Glomerular visceral epithelial cell (primary cell): ENCODE data around the gene PGBD2.
"Not testable (repeated sequence)": the region's sequence is repeated elsewhere in the genome, so short reads cannot be mapped to it uniquely, and the experiment has no call there.

Source experiments
- DNase-seq: peaks from one replicate; pipeline ENCODE4 v3.0.0-alpha.2; 2016; ENCODE audit errors: extremely low spot score

PGBD2 gene

GRCh38 chr1:248925859-248926258, 19.8 kb downstream of the PGBD2 start:
- not testable (repeated sequence) for DNase-seq

- DNase-seq: peak; percentile 27
These were observed 20.6 kb downstream of the PGBD2 start for GRCh38 chr1:248926401-248927182.

- not testable (repeated sequence) for DNase-seq
These were observed 21.2 kb downstream of the PGBD2 start for GRCh38 chr1:248927283-248927682.

GRCh38 chr1:248928122-248928521, 22.1 kb downstream of the PGBD2 start:
- DNase-seq: not testable (repeated sequence)

- DNase-seq: not testable (repeated sequence)
These were observed 24.0 kb downstream of the PGBD2 start for GRCh38 chr1:248930037-248930436.

GRCh38 chr1:248938173-248938809, 32.3 kb downstream of the PGBD2 start:
- not testable (repeated sequence) for DNase-seq

GRCh38 chr1:248944134-248944999, 38.3 kb downstream of the PGBD2 start:
- DNase-seq: not testable (repeated sequence)

GRCh38 chr1:248945000-248945423, 39.0 kb downstream of the PGBD2 start:
- DNase-seq: not testable (repeated sequence)

- not testable (repeated sequence) for DNase-seq
These were observed 39.4 kb downstream of the PGBD2 start for GRCh38 chr1:248945453-248945852.

GRCh38 chr1:248945856-248946416, 39.9 kb downstream of the PGBD2 start:
- not testable (repeated sequence) for DNase-seq
